H1 (cell line): ENCODE measurements around the gene NPIPB6. TPM values are rescaled to one million over a fixed set of nuclear protein-coding genes. Genes with fewer than 3 reads are reported as not detected.

Experiments
- CHD7 ChIP-seq: fragments of 300-600 bp; sonication (generic); IDR thresholded peaks from 2 replicates; pipeline ENCODE4 v1.7.1; 2012; ENCODE audit warnings: low read length, moderate library complexity, mild to moderate bottlenecking, inconsistent platforms; ENCODE audit not compliant: insufficient replicate concordance
- polyA plus RNA-seq, 7 experiments: library from polyadenylated mRNA; depleted of rRNA in 3 of 7; stranded (reverse) in 5 of 7; unstranded in 2 of 7; fragments of >200 nt in 5 of 7; fragments of 200-250 nt in 2 of 7; gene quantifications; 1 replicate in 5 of 7; 2 replicates in 1 of 7; 4 replicates in 1 of 7; pipeline versions ENCODE4 v1.2.1 to v1.2.3, GENCODE V29; 2011 to 2013; ENCODE audit warnings: missing spikeins in 2 of 7, mixed read lengths in 2 of 7
- total RNA-seq: library from RNA; stranded (reverse); fragmentation: NEBNext Ultra II Directional; extraction: Animal tissue kit (Norgen Biotek cat#: 25700); gene quantifications from 2 replicates; pipeline ENCODE4 v1.2.1, GENCODE V29; 2021

Gene NPIPB6
- total and polyA plus RNA-seq, 2 of the 8 experiments (the other 6 are each of a cell fraction or from before 2014, with no cell fraction given), result 0.83 to 1.9 TPM

GRCh38 chr16:28307936-28308335, 55.4 kb downstream of the NPIPB6 start (continued):
- no peak for TF ChIP-seq CHD7
